ENCODE measurements around the gene BTNL9.
"Not testable (repeated sequence)": the region's sequence is repeated elsewhere in the genome, so short reads cannot be mapped to it uniquely, and the experiment has no call there.

The BTNL9 gene

DNA sequence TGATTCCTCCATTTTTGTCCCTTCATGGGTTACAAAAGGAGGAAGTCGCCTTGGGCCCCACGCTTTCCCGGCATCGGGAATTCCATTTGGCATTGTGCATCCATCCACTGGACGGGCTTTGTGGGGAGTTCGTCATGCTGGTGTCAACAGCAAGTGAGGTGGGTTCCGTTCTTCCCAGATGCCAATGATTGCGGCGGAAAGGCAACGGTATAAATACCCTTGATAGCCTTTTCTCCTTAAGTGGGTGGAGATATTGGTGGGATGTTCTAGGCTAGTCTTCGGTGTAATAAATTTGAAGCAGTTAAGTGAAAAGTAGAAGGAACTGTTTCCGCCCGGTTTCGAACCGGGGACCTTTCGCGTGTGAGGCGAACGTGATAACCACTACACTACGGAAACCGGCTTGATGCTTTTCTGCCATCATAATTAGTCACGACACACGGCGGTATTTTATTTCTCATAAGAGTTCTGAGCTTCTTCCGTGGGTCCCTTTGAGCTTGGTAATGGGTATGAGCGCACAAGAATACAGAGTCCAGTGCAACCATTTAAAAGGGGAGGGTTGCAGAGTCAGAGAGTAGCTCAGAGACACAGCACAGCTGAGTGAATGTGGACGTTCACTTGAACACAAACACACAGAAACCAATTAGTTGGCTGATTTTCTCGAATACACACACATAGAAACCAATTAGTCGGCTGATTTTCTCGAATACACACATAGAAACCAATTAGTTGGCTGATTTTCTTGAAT is 62.0 kb downstream of the BTNL9 start:
- not testable (repeated sequence) for DNase-seq

DNA sequence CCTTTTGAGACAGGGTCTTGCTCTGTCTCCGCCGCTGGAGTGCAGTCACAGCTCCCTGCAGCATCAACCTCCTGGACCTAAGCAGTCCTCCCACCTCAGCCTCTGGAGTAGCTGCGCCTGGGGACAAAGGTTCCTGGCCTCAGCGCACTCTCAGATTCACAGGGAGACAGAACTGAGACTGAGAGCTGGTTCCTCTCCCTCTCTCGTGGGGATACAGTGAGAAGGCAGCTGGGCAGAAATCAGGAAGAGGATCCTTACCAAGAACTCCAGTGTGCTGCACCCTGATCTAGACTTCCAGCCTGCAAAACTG is 64.1 kb downstream of the BTNL9 start:
- not testable (repeated sequence) for DNase-seq

DNA sequence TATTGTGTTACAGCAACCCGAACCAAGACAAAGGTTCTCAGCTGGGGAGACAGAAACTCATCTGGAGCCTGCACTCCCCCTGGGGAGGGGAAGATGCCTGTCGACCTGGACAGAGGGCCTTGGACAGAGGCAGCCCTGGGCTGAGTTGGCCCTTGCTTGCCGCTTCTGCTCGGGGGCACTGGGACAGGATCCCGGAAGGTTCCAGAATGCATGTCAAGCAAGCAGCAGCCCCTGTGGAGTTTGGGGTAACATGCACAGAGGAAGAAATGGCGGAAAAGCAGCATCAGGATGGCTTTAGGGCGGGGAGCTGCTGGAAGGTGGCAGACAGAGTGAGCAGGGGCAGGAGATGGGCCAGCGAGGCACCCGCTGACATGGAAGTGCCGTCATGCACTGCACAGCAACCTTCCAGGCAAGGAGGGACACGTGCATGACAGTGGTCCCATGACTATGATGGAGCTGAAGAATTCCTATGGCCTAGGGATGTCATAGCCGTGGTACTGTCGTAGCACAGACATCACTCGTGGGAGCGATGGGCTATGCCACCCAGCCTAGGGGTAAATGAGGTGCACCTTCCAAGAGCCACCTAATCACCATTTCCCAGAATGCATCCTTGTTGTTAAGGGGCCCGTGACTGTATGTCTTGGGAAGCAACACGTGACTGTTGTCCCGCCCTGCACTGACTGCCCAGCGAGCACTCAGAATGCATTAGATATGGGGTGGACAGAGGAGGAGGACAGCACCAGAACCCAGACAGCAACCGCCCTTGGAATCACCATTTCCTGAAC is 64.7 kb downstream of the BTNL9 start:
- peak; percentile 4 for DNase-seq

DNA sequence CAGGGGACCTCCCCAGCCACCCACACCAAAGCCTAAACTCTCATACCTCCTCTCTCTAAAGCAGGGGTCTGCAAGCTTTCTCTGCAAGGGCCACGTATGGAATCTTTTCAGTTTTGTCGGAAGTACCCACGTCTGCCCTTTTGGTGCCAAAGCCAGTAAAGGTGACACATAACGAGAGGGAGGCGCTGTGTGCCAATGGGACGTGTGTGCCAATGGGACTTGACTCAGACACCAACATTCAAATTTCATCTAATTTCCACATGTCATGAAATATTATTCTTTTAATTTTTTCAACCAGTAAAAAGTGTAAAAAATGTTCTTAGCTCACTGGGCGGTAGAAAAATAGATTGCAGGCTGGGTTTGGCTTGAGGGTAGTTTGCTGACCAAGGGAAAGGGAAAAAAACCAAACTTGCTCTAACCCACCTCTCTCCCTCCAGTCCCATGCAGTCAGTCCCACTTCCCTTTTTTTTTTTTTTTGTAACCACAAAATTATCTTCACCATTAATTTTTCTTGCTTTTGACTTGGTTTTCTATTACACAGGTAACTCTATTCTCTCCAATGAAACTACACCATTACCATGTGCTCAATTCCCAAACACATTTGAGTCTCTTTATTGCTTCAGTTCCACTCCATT is 65.4 kb downstream of the BTNL9 start:
- no peak for DNase-seq

DNA sequence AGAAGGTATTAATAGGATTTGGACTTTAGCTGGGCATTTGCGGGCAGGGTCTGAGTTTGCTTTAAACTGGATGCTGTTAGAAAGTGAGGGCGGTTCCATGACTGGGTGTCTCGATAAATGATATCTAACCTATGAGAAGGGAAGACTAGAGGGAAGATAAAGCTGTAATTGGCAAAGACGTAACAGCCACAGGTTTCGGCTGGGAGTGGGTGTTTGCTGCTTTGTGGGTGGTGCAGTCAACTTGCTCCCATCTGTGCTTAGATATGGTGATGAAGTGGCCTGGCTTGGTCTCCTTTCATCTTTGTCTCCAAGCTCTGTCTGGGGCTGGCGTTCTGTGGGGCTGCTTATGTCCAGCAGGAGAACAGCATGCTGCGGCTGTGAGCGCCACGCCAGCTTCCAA is 67.6 kb downstream of the BTNL9 start:
- DNase-seq = no peak

DNA sequence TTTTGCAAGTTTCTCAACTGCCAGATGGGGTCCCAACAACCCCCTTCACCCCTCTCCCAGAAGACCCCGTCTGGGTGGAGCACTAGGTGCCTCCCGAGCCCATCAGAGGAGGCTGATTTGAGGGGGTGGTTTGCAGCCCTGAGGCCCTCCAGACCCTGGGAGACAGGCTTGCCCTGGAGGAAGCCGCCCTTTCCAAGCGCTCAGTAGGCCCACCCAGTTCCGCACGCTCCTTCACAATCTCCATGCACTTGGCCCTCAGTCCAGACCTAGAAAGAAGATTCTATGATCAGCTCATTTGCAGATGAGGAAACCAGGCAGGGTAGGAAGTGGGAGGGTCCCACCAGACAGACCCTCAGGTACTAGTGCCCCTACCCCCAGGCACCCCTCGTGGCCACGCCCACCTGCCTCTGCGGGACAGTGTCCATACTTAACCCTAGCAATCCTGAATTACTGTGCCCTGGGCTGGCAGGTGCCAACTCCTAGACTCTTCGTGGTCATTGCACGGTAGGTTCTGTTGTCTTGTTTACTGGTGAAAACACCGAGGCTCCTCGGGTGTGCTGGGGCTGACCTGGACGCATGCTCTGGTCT is 68.6 kb downstream of the BTNL9 start:
- no peak for DNase-seq

DNA sequence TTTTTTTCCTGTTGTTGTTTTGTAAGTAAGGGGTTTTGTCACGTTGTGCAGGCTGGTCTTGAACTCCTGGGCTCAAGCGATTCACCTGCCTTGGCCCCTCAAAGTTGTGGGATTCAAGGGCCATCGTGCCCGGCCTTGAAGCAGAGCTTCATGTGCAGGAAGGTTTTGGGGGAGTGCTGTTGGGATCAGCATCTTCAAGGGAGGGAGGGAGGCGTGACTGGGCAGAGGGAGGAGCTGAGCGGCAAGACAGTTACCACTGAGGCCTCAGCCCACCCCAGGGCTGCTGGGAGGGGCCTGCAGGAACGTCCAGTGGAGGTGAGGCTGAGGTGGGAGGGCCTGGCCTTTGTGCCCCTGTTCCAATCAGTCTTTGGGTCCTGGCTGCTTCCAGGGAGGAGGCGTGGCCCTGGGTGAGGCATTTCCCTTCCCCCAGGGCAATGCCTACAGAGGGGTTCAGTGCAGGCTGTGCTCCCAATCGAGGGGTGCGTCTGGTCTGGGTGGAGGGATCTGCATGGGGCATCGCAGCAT is 69.5 kb downstream of the BTNL9 start:
- no peak for DNase-seq

DNA sequence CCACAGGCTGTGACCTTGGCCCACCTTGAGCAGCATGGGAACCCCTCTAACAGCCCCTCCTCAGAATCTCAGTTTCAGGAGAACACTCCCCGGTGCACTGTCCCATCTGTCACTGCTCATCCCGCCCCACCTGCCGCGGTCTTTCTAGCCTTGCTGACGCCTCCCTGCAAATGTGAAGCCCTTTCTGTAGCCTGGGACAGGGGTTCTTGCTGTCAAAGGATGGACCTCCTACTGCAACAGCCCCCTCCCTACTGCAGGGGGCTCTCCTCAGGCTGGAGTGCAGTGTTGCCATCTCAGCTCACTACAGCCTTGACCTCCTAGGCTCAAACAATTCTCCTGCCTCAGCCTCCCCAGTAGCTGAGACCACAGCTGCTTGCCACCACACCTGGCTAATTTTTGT is 70.9 kb downstream of the BTNL9 start:
- DNase-seq = peak; percentile 2
